ENCODE measurements around the gene NUDT16L1. TPM values are rescaled to one million over a fixed set of nuclear protein-coding genes. Genes with fewer than 3 reads are reported as not detected.

NUDT16L1 gene
- total RNA-seq, 1 experiment from 2014 or later = 42.0 TPM

- Mint-ChIP-seq H3K4me3 (no peak overlapping the region), H3K9me3 (no peaks in the 10 kb centered on the region), H3K4me1 (peaks cover 3% of the 10 kb centered on the region; the same call in 1 of the 2 replicates), H3K27ac (no peak overlapping the region), H3K36me3 (peaks cover 6% of the 10 kb centered on the region; the same call in 1 of the 2 replicates), H3K27me3 (ENCODE audit: low read depth) (no peaks in the 10 kb centered on the region)
- DNase-seq (ENCODE audit: low spot score) (no peak), ATAC-seq (no peak)
- POLR2A ChIA-PET = no interaction called here
- CTCF ChIA-PET = interaction anchor here (2.4 kb wide), 1 partner anchor 26 kb away, joined by 10 read pairs; no protein-coding TSS in a partner anchor
- TF ChIP-seq HMGA2 (CRISPR knock-in tag; IDR thresholded peaks at IDR 0.05) (no peak), GRHL2 (CRISPR knock-in tag; IDR thresholded peaks at IDR 0.05; ENCODE audit: insufficient replicate concordance, severe bottlenecking) (no peak), ZNF121 (CRISPR knock-in tag; IDR thresholded peaks at IDR 0.05) (no peak), SMAD4 (CRISPR knock-in tag; IDR thresholded peaks at IDR 0.05) (no peak), IRF1 (CRISPR knock-in tag; IDR thresholded peaks at IDR 0.05) (no peak), MYBL2 (CRISPR knock-in tag; IDR thresholded peaks at IDR 0.05) (no peak), USF2 (CRISPR knock-in tag; IDR thresholded peaks at IDR 0.05) (no peak), GTF2I (CRISPR knock-in tag; conservative IDR thresholded peaks at IDR 0.05) (no peak), NFATC4 (CRISPR knock-in tag; IDR thresholded peaks at IDR 0.05) (no peak), ZNF138 (CRISPR knock-in tag; conservative IDR thresholded peaks at IDR 0.05) (no peak), ZNF423 (CRISPR knock-in tag; IDR thresholded peaks at IDR 0.05) (no peak), NR2C2 (CRISPR knock-in tag; IDR thresholded peaks at IDR 0.05) (no peak), ATF1 (CRISPR knock-in tag; IDR thresholded peaks at IDR 0.05) (no peak)
Measured at GRCh38 chr16:4676831-4677230, 16.5 kb upstream of the NUDT16L1 start.

- ChIA-PET POLR2A (interaction anchor here (0.6 to 0.7 kb wide), 2 partner anchors 17 to 95 kb away, joined by 4 to 6 read pairs; no protein-coding TSS in a partner anchor), CTCF (interaction anchor here (2.4 kb wide), 1 partner anchor 27 kb away, joined by 10 read pairs; no protein-coding TSS in a partner anchor)
- peaks cover 3% of the 10 kb centered on the region; the same call in 1 of the 2 replicates for H3K4me1 Mint-ChIP-seq
- no peaks in the 10 kb centered on the region for H3K9me3 Mint-ChIP-seq
- no peak for ATAC-seq
- peaks cover 3% of the 10 kb centered on the region; the same call in 1 of the 2 replicates for H3K36me3 Mint-ChIP-seq
- no peak overlapping the region for H3K4me3 Mint-ChIP-seq
- no peak for TF ChIP-seq CREM (CRISPR knock-in tag; IDR thresholded peaks at IDR 0.05)
- no peak for TF ChIP-seq E2F1 (CRISPR knock-in tag; IDR thresholded peaks at IDR 0.05)
- no peak for TF ChIP-seq E2F4 (CRISPR knock-in tag; IDR thresholded peaks at IDR 0.05; ENCODE audit: borderline replicate concordance, low read depth)
- no peak for TF ChIP-seq RELA (CRISPR knock-in tag; IDR thresholded peaks at IDR 0.05; ENCODE audit: borderline replicate concordance)
- no peak for TF ChIP-seq TP53 (CRISPR knock-in tag; IDR thresholded peaks at IDR 0.05)
- no peak for TF ChIP-seq ZNF263 (CRISPR knock-in tag; IDR thresholded peaks at IDR 0.05; ENCODE audit: low read depth)
- no peak for TF ChIP-seq CBFB (CRISPR knock-in tag; IDR thresholded peaks at IDR 0.05; ENCODE audit: low read depth)
- H3K27ac Mint-ChIP-seq = no peak overlapping the region
- DNase-seq (ENCODE audit: low spot score) = no peak
- no peaks in the 10 kb centered on the region for H3K27me3 Mint-ChIP-seq (ENCODE audit: low read depth)
Measured at GRCh38 chr16:4677390-4677789, 16.0 kb upstream of the NUDT16L1 start.

- Mint-ChIP-seq H3K36me3 (peaks cover 3% of the 10 kb centered on the region; the same call in 1 of the 2 replicates), H3K27me3 (ENCODE audit: low read depth) (no peaks in the 10 kb centered on the region), H3K9me3 (no peaks in the 10 kb centered on the region), H3K4me1 (peaks cover 3% of the 10 kb centered on the region; the same call in 1 of the 2 replicates), H3K4me3 (no peak overlapping the region), H3K27ac (no peak overlapping the region)
- no peak for ATAC-seq
- no peak for DNase-seq (ENCODE audit: low spot score)
- CTCF ChIA-PET = interaction anchor here (2.4 kb wide), 1 partner anchor 27 kb away, joined by 10 read pairs; no protein-coding TSS in a partner anchor
- POLR2A ChIA-PET = interaction anchor here (0.6 to 0.7 kb wide), 2 partner anchors 16 to 94 kb away, joined by 4 to 6 read pairs; no protein-coding TSS in a partner anchor
- TF ChIP-seq SOX15 (CRISPR knock-in tag; IDR thresholded peaks at IDR 0.05) (no peak), TCF7 (CRISPR knock-in tag; IDR thresholded peaks at IDR 0.05; ENCODE audit: low read depth) (no peak), ZNF512 (CRISPR knock-in tag; IDR thresholded peaks at IDR 0.05; ENCODE audit: borderline replicate concordance) (no peak), ZNF416 (CRISPR knock-in tag; IDR thresholded peaks at IDR 0.05) (no peak), GRHL2 (CRISPR knock-in tag; IDR thresholded peaks at IDR 0.05; ENCODE audit: insufficient replicate concordance, severe bottlenecking) (no peak), ZBTB21 (CRISPR knock-in tag; IDR thresholded peaks at IDR 0.05; ENCODE audit: borderline replicate concordance) (no peak), FOXP1 (CRISPR knock-in tag; IDR thresholded peaks at IDR 0.05; ENCODE audit: borderline replicate concordance) (no peak), NR2C2 (CRISPR knock-in tag; IDR thresholded peaks at IDR 0.05) (no peak), ATF1 (CRISPR knock-in tag; IDR thresholded peaks at IDR 0.05) (no peak), GTF2I (CRISPR knock-in tag; conservative IDR thresholded peaks at IDR 0.05) (no peak), ZBTB43 (CRISPR knock-in tag; IDR thresholded peaks at IDR 0.05) (no peak)
Measured at GRCh38 chr16:4677994-4678393, 15.4 kb upstream of the NUDT16L1 start.
